DOHH2 (cell line): ENCODE measurements around the gene SLAMF7.

Experiments used
- H3F3A ChIP-seq: fragments of 200-600 bp; sonication (generic), shearing (Covaris generic); 2 replicates; pipeline ENCODE4 v1.6.0; 2016; ENCODE audit warnings: antibody characterized with exemption, mild to moderate bottlenecking; ENCODE audit not compliant: control insufficient read depth, insufficient read depth
- H3K27ac ChIP-seq: fragments of 200-600 bp; sonication (generic); 2 replicates; pipeline ENCODE4 v1.5.1; 2014; ENCODE audit warnings: low read depth, mild to moderate bottlenecking, low read length, moderate library complexity
- H3K27me3 ChIP-seq: fragments of 200-600 bp; sonication (generic); 2 replicates; pipeline ENCODE4 v1.6.1; 2014; ENCODE audit warnings: mild to moderate bottlenecking, low read length, mixed read lengths; ENCODE audit not compliant: control insufficient read depth
- H3K36me3 ChIP-seq: fragments of 200-600 bp; sonication (generic); 2 replicates; pipeline ENCODE4 v1.6.1; 2014; ENCODE audit warnings: mild to moderate bottlenecking, low read length, moderate library complexity, mixed read lengths; ENCODE audit not compliant: control insufficient read depth
- H3K4me1 ChIP-seq: fragments of 200-600 bp; sonication (generic); 2 replicates; pipeline ENCODE4 v1.6.1; 2014; ENCODE audit warnings: mild to moderate bottlenecking, low read length, mixed read lengths; ENCODE audit not compliant: control insufficient read depth
- H3K4me2 ChIP-seq: fragments of 200-600 bp; sonication (generic); 2 replicates; pipeline ENCODE4 v1.6.0; 2014; ENCODE audit warnings: mild to moderate bottlenecking, low read length, moderate library complexity
- H3K4me3 ChIP-seq: fragments of 200-600 bp; sonication (generic); 2 replicates; pipeline ENCODE4 v1.5.1; 2014; ENCODE audit warnings: mild to moderate bottlenecking, low read length, mixed read lengths
- H3K79me2 ChIP-seq: fragments of 200-600 bp; sonication (generic); 2 replicates; pipeline ENCODE4 v1.6.1; 2014; ENCODE audit warnings: mild to moderate bottlenecking, low read length, mixed read lengths; ENCODE audit not compliant: control insufficient read depth
- H3K9me2 ChIP-seq: fragments of 200-600 bp; sonication (generic); replicated peaks from 2 replicates; pipeline ENCODE4 v1.6.1; 2014; ENCODE audit warnings: mild to moderate bottlenecking, low read length, mixed read lengths; ENCODE audit not compliant: control insufficient read depth
- H3K9me3 ChIP-seq: fragments of 200-600 bp; sonication (generic); 2 replicates; pipeline ENCODE4 v1.6.1; 2014; ENCODE audit warnings: antibody characterized with exemption, low read length, mixed read lengths; ENCODE audit not compliant: control insufficient read depth, insufficient read depth
- H4K20me1 ChIP-seq: fragments of 200-600 bp; sonication (generic); 2 replicates; pipeline ENCODE4 v1.6.0; 2014; ENCODE audit warnings: low read depth, mild to moderate bottlenecking, antibody characterized with exemption, low read length, moderate library complexity; ENCODE audit not compliant: control insufficient read depth, insufficient read depth
- EZH2phosphoT487 ChIP-seq: fragments of 200-600 bp; sonication (generic); IDR thresholded peaks from 2 replicates; pipeline ENCODE4 v1.6.1; 2017; ENCODE audit warnings: borderline replicate concordance, mild to moderate bottlenecking, antibody characterized with exemption, low read length, moderate library complexity, mixed read lengths
- TF ChIP-seq, protein P1 (sequence below): fragments of 200-600 bp; sonication (generic); IDR thresholded peaks from one replicate; pipeline ENCODE4 v1.5.1; 2014; ENCODE audit warnings: antibody characterized with exemption, mild to moderate bottlenecking, low read depth, low read length; ENCODE audit not compliant: poor library complexity, severe bottlenecking

The SLAMF7 gene

GRCh38 chr1:160789051-160789701, 50.1 kb downstream of the SLAMF7 start:
- no peaks in the 10 kb centered on the region for H3F3A ChIP-seq
- H3K79me2 ChIP-seq, result no peaks in the 10 kb centered on the region
- no peaks in the 10 kb centered on the region for H3K9me3 ChIP-seq
- no peak for TF ChIP-seq EZH2phosphoT487
- TF ChIP-seq, protein P1, sequence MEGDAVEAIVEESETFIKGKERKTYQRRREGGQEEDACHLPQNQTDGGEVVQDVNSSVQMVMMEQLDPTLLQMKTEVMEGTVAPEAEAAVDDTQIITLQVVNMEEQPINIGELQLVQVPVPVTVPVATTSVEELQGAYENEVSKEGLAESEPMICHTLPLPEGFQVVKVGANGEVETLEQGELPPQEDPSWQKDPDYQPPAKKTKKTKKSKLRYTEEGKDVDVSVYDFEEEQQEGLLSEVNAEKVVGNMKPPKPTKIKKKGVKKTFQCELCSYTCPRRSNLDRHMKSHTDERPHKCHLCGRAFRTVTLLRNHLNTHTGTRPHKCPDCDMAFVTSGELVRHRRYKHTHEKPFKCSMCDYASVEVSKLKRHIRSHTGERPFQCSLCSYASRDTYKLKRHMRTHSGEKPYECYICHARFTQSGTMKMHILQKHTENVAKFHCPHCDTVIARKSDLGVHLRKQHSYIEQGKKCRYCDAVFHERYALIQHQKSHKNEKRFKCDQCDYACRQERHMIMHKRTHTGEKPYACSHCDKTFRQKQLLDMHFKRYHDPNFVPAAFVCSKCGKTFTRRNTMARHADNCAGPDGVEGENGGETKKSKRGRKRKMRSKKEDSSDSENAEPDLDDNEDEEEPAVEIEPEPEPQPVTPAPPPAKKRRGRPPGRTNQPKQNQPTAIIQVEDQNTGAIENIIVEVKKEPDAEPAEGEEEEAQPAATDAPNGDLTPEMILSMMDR, result no peak
- no peak overlapping the region for H3K4me3 ChIP-seq
- no peaks in the 10 kb centered on the region for H3K36me3 ChIP-seq
- peaks cover 17% of the 10 kb centered on the region for H3K4me1 ChIP-seq
- H3K27ac ChIP-seq, result no peak overlapping the region
- peak overlapping the region; percentile 24 for H3K4me2 ChIP-seq
- H4K20me1 ChIP-seq, result no peaks in the 10 kb centered on the region
- H3K9me2 ChIP-seq, result no peaks in the 10 kb centered on the region
- no peaks in the 10 kb centered on the region for H3K27me3 ChIP-seq

- H3K27ac ChIP-seq, result no peak overlapping the region
- H3F3A ChIP-seq, result no peaks in the 10 kb centered on the region
- peak overlapping the region; percentile 24 for H3K4me2 ChIP-seq
- H3K79me2 ChIP-seq, result no peaks in the 10 kb centered on the region
- no peaks in the 10 kb centered on the region for H3K36me3 ChIP-seq
- H3K4me1 ChIP-seq, result peaks cover 17% of the 10 kb centered on the region
- H3K27me3 ChIP-seq, result no peaks in the 10 kb centered on the region
- H4K20me1 ChIP-seq, result no peaks in the 10 kb centered on the region
- TF ChIP-seq, protein P1, result no peak
- H3K9me2 ChIP-seq, result no peaks in the 10 kb centered on the region
- H3K9me3 ChIP-seq, result no peaks in the 10 kb centered on the region
- H3K4me3 ChIP-seq, result 0 out of 2 replicates have a peak overlapping the region, but pooled peaks have one; percentile 2
Measured at GRCh38 chr1:160789702-160790611, 50.9 kb downstream of the SLAMF7 start.

DNA sequence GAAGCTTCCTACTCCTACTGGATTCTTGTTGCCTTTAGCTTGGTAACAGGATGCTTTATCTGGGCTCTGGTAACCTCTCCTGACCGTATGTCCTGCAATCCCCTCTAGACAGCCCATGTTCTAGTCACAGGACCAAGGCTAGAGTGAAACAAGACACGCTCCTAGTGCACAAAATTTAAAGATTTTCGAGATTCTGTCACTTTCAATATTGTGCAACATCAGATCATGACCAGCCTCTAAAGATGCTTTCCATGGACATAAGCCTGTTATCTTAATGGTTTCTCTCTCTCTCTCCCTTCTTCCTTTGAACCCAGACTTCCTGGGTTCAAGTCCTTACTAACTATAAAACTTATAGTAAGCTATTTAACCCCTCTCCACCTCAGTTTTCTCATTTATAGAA, 55.3 kb downstream of the SLAMF7 start:
- Histone ChIP-seq H3K4me2 (no peak overlapping the region), H3K9me3 (no peaks in the 10 kb centered on the region), H3K27me3 (no peaks in the 10 kb centered on the region), H3F3A (no peaks in the 10 kb centered on the region), H4K20me1 (no peaks in the 10 kb centered on the region), H3K4me1 (peaks cover 36% of the 10 kb centered on the region), H3K79me2 (no peaks in the 10 kb centered on the region), H3K9me2 (no peaks in the 10 kb centered on the region), H3K4me3 (no peak overlapping the region), H3K27ac (no peak overlapping the region), H3K36me3 (no peaks in the 10 kb centered on the region)
- TF ChIP-seq EZH2phosphoT487, result no peak
- TF ChIP-seq, protein P1, result no peak
